ENCODE results near the gene KNSTRN.

The KNSTRN gene

DNA sequence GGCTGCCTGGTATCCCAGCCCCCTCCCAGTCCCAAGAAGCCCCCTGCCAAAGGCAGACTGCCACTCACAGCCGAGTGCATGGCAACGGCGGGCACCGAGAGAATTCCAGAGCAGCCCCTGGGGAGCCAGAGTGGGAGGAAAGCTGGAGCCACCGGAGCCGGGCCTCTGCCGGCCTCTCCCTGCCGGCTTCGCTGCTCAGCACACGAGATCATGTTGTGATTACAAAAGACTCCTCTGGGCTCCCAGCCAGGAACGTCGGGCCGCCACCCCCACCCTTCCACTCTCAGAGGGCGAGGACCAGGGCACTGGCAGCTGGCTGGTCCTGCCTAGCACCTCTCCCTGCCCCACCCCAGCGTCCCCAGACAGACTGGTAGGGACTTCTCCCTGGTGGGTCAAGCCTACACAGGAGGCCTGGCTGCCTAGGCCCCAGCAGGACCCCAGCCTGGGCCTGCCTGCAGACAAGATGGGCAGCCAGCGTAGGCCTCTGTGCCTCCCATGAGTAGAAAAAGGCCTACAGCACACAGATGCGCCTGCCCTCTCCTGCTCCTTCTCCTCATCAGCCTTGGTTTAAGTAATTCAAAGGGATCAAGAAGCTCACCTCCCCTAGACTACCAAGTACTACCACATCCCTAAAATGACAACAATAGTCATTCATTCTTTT is 41.7 kb upstream of the KNSTRN start, which contains the start of gene CCDC9B (continued):
- no peak for TF ChIP-seq ZNF37A (tag by site-specific recombination; IDR thresholded peaks at IDR 0.05)
- no peak for TF ChIP-seq ZNF664 (tag by site-specific recombination; IDR thresholded peaks at IDR 0.05)
- TF ChIP-seq GLI4 (tag by site-specific recombination; IDR thresholded peaks at IDR 0.05), result no peak
- no peak for TF ChIP-seq ZNF76 (tag by site-specific recombination; IDR thresholded peaks at IDR 0.05; ENCODE audit: borderline replicate concordance, low read depth)
- TF ChIP-seq KLF8 (tag by site-specific recombination; IDR thresholded peaks at IDR 0.05), result 0 out of 2 replicates have a peak, but pooled peaks have one; percentile 19
- TF ChIP-seq, protein P1, sequence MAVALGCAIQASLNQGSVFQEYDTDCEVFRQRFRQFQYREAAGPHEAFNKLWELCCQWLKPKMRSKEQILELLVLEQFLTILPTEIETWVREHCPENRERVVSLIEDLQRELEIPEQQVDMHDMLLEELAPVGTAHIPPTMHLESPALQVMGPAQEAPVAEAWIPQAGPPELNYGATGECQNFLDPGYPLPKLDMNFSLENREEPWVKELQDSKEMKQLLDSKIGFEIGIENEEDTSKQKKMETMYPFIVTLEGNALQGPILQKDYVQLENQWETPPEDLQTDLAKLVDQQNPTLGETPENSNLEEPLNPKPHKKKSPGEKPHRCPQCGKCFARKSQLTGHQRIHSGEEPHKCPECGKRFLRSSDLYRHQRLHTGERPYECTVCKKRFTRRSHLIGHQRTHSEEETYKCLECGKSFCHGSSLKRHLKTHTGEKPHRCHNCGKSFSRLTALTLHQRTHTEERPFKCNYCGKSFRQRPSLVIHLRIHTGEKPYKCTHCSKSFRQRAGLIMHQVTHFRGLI (tag by site-specific recombination; IDR thresholded peaks at IDR 0.05), result no peak
- TF ChIP-seq, protein P2, sequence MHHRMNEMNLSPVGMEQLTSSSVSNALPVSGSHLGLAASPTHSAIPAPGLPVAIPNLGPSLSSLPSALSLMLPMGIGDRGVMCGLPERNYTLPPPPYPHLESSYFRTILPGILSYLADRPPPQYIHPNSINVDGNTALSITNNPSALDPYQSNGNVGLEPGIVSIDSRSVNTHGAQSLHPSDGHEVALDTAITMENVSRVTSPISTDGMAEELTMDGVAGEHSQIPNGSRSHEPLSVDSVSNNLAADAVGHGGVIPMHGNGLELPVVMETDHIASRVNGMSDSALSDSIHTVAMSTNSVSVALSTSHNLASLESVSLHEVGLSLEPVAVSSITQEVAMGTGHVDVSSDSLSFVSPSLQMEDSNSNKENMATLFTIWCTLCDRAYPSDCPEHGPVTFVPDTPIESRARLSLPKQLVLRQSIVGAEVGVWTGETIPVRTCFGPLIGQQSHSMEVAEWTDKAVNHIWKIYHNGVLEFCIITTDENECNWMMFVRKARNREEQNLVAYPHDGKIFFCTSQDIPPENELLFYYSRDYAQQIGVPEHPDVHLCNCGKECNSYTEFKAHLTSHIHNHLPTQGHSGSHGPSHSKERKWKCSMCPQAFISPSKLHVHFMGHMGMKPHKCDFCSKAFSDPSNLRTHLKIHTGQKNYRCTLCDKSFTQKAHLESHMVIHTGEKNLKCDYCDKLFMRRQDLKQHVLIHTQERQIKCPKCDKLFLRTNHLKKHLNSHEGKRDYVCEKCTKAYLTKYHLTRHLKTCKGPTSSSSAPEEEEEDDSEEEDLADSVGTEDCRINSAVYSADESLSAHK (tag by site-specific recombination; IDR thresholded peaks at IDR 0.05), result no peak
- TF ChIP-seq, protein P3, sequence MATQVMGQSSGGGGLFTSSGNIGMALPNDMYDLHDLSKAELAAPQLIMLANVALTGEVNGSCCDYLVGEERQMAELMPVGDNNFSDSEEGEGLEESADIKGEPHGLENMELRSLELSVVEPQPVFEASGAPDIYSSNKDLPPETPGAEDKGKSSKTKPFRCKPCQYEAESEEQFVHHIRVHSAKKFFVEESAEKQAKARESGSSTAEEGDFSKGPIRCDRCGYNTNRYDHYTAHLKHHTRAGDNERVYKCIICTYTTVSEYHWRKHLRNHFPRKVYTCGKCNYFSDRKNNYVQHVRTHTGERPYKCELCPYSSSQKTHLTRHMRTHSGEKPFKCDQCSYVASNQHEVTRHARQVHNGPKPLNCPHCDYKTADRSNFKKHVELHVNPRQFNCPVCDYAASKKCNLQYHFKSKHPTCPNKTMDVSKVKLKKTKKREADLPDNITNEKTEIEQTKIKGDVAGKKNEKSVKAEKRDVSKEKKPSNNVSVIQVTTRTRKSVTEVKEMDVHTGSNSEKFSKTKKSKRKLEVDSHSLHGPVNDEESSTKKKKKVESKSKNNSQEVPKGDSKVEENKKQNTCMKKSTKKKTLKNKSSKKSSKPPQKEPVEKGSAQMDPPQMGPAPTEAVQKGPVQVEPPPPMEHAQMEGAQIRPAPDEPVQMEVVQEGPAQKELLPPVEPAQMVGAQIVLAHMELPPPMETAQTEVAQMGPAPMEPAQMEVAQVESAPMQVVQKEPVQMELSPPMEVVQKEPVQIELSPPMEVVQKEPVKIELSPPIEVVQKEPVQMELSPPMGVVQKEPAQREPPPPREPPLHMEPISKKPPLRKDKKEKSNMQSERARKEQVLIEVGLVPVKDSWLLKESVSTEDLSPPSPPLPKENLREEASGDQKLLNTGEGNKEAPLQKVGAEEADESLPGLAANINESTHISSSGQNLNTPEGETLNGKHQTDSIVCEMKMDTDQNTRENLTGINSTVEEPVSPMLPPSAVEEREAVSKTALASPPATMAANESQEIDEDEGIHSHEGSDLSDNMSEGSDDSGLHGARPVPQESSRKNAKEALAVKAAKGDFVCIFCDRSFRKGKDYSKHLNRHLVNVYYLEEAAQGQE (tag by site-specific recombination; IDR thresholded peaks at IDR 0.05), result no peak
- no peak; the same call in 1 of the 2 replicates for TF ChIP-seq ZBTB8A (tag by site-specific recombination; IDR thresholded peaks at IDR 0.05)
- peak; percentile 83 for TF ChIP-seq ZNF335 (tag by site-specific recombination; conservative IDR thresholded peaks at IDR 0.05)
- TF ChIP-seq, protein P4, sequence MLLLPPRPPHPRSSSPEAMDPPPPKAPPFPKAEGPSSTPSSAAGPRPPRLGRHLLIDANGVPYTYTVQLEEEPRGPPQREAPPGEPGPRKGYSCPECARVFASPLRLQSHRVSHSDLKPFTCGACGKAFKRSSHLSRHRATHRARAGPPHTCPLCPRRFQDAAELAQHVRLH (tag by site-specific recombination; IDR thresholded peaks at IDR 0.05), result no peak
- TF ChIP-seq ZNF701 (tag by site-specific recombination; IDR thresholded peaks at IDR 0.05), result no peak
- no peak for TF ChIP-seq ZNF184 (tag by site-specific recombination; IDR thresholded peaks at IDR 0.05)
- TF ChIP-seq ZNF157 (tag by site-specific recombination; IDR thresholded peaks at IDR 0.05), result no peak
- no peak for TF ChIP-seq ZNF416 (tag by site-specific recombination; IDR thresholded peaks at IDR 0.05)
- TF ChIP-seq, protein P5, sequence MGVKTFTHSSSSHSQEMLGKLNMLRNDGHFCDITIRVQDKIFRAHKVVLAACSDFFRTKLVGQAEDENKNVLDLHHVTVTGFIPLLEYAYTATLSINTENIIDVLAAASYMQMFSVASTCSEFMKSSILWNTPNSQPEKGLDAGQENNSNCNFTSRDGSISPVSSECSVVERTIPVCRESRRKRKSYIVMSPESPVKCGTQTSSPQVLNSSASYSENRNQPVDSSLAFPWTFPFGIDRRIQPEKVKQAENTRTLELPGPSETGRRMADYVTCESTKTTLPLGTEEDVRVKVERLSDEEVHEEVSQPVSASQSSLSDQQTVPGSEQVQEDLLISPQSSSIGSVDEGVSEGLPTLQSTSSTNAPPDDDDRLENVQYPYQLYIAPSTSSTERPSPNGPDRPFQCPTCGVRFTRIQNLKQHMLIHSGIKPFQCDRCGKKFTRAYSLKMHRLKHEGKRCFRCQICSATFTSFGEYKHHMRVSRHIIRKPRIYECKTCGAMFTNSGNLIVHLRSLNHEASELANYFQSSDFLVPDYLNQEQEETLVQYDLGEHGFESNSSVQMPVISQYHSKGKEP (tag by site-specific recombination; IDR thresholded peaks at IDR 0.05), result no peak
- TF ChIP-seq ZNF214 (tag by site-specific recombination; IDR thresholded peaks at IDR 0.05; ENCODE audit: borderline replicate concordance), result no peak
- TF ChIP-seq, protein P6, sequence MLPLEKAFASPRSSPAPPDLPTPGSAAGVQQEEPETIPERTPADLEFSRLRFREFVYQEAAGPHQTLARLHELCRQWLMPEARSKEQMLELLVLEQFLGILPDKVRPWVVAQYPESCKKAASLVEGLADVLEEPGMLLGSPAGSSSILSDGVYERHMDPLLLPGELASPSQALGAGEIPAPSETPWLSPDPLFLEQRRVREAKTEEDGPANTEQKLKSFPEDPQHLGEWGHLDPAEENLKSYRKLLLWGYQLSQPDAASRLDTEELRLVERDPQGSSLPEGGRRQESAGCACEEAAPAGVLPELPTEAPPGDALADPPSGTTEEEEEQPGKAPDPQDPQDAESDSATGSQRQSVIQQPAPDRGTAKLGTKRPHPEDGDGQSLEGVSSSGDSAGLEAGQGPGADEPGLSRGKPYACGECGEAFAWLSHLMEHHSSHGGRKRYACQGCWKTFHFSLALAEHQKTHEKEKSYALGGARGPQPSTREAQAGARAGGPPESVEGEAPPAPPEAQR (tag by site-specific recombination; IDR thresholded peaks at IDR 0.05), result no peak
- peak; percentile 14; the same call in 1 of the 2 replicates for TF ChIP-seq ZBTB20 (tag by site-specific recombination; IDR thresholded peaks at IDR 0.05)
- TF ChIP-seq, protein P7, sequence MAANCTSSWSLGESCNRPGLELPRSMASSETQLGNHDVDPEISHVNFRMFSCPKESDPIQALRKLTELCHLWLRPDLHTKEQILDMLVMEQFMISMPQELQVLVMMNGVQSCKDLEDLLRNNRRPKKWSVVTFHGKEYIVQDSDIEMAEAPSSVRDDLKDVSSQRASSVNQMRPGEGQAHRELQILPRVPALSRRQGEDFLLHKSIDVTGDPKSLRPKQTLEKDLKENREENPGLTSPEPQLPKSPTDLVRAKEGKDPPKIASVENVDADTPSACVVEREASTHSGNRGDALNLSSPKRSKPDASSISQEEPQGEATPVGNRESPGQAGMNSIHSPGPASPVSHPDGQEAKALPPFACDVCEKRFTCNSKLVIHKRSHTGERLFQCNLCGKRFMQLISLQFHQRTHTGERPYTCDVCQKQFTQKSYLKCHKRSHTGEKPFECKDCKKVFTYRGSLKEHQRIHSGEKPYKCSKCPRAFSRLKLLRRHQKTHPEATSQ (tag by site-specific recombination; IDR thresholded peaks at IDR 0.05), result no peak
- TF ChIP-seq ZNF747 (tag by site-specific recombination; IDR thresholded peaks at IDR 0.05), result no peak
- TF ChIP-seq ZNF529 (tag by site-specific recombination; IDR thresholded peaks at IDR 0.05; ENCODE audit: insufficient replicate concordance), result no peak
- no peak for TF ChIP-seq ZNF560 (tag by site-specific recombination; IDR thresholded peaks at IDR 0.05; ENCODE audit: borderline replicate concordance)
- TF ChIP-seq, protein P8, sequence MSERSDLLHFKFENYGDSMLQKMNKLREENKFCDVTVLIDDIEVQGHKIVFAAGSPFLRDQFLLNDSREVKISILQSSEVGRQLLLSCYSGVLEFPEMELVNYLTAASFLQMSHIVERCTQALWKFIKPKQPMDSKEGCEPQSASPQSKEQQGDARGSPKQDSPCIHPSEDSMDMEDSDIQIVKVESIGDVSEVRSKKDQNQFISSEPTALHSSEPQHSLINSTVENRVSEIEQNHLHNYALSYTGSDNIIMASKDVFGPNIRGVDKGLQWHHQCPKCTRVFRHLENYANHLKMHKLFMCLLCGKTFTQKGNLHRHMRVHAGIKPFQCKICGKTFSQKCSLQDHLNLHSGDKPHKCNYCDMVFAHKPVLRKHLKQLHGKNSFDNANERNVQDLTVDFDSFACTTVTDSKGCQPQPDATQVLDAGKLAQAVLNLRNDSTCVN (tag by site-specific recombination; optimal IDR thresholded peaks at IDR 0.05), result no peak
- no peak for TF ChIP-seq SALL2 (tag by site-specific recombination; IDR thresholded peaks at IDR 0.05; ENCODE audit: borderline replicate concordance)
- TF ChIP-seq ZNF239 (tag by site-specific recombination; IDR thresholded peaks at IDR 0.05), result no peak
